GM12872 (cell line): ENCODE measurements around the gene CCDC85B.

Source experiments
- TF ChIP-seq, protein P1 (sequence below): IDR thresholded peaks from 3 replicates; pipeline ENCODE4 v1.5.1; 2011; ENCODE audit warnings: low read depth, mild to moderate bottlenecking, low read length, moderate library complexity; ENCODE audit not compliant: insufficient read depth

CCDC85B gene

DNA sequence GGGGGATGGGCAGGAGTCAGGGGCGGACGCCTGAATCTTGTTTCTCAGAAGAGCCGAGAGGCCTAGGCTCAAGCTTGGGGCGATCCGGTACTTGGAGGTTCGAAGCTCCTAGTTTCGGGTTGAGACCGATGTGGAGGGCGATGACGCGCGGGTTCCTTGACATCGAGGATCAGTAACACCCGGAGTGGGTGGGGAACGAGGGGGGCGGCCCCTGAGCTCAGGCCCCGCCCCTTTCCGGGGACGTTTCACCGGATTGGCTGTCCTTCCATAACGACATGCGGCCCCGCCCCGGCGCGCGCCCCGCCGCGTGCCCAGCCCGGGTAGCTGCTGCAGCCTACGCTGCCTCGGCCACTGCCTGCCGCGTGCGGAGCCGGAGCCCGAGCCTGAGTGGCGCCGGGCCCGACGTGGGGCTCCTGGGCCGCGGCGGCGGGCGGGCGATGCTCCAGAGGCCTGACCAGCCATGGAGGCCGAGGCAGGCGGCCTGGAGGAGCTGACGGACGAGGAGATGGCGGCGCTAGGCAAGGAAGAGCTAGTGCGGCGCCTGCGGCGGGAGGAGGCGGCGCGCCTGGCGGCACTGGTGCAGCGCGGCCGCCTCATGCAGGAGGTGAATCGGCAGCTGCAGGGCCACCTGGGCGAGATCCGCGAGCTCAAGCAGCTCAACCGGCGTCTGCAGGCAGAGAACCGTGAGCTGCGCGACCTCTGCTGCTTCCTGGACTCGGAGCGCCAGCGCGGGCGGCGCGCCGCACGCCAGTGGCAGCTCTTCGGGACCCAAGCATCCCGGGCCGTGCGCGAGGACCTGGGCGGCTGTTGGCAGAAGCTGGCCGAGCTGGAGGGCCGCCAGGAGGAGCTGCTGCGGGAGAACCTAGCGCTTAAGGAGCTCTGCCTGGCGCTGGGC is at the start of gene CCDC85B:
CCDC85B (plus strand) TSS at position 350 of the 895 bp plus-strand sequence; CDS start at position 461, 111 bp downstream.
- TF ChIP-seq, protein P1, sequence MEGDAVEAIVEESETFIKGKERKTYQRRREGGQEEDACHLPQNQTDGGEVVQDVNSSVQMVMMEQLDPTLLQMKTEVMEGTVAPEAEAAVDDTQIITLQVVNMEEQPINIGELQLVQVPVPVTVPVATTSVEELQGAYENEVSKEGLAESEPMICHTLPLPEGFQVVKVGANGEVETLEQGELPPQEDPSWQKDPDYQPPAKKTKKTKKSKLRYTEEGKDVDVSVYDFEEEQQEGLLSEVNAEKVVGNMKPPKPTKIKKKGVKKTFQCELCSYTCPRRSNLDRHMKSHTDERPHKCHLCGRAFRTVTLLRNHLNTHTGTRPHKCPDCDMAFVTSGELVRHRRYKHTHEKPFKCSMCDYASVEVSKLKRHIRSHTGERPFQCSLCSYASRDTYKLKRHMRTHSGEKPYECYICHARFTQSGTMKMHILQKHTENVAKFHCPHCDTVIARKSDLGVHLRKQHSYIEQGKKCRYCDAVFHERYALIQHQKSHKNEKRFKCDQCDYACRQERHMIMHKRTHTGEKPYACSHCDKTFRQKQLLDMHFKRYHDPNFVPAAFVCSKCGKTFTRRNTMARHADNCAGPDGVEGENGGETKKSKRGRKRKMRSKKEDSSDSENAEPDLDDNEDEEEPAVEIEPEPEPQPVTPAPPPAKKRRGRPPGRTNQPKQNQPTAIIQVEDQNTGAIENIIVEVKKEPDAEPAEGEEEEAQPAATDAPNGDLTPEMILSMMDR, result no peak

- TF ChIP-seq, protein P1, result no peak
Observed at GRCh38 chr11:65842144-65842543, 48.3 kb upstream of the CCDC85B start.

GRCh38 chr11:65843811-65844210 is 46.7 kb upstream of the CCDC85B start:
- TF ChIP-seq, protein P1, result no peak

GRCh38 chr11:65844231-65844872 is 46.1 kb upstream of the CCDC85B start:
- TF ChIP-seq, protein P1, result no peak

- TF ChIP-seq, protein P1, result no peak
Observed at GRCh38 chr11:65847746-65848145, 42.7 kb upstream of the CCDC85B start.

DNA sequence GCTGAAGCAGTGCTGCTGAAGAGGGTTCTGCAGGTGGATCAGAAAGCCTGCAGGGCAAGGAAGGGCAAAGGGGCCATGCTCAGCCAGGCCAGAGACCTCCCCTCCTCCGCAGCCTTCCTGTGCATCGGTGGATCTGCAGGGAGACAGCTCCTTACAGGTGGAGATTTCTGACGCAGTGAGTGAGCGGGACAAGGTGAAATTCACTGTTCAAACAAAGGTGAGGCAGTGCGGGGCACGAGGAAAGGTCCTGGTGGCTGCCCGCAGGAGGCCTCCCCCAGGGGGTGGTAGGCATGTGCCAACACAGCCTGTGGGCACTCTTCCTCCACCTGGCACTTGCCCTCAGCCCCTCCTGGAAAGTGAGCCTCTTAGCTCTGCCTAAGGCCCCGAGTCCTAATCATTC is 41.1 kb upstream of the CCDC85B start:
- TF ChIP-seq, protein P1, result no peak

- TF ChIP-seq, protein P1, result no peak
Observed at GRCh38 chr11:65849771-65850216, 40.7 kb upstream of the CCDC85B start.
